Measurements from ENCODE around the gene PKIB. TPM values are rescaled to one million over a fixed set of nuclear protein-coding genes. Genes with fewer than 3 reads are reported as not detected.

The PKIB gene
- total and polyA plus RNA-seq, 2 of the 4 experiments (the other 2 are of a cell fraction): 6.3 to 13.1 TPM

DNA sequence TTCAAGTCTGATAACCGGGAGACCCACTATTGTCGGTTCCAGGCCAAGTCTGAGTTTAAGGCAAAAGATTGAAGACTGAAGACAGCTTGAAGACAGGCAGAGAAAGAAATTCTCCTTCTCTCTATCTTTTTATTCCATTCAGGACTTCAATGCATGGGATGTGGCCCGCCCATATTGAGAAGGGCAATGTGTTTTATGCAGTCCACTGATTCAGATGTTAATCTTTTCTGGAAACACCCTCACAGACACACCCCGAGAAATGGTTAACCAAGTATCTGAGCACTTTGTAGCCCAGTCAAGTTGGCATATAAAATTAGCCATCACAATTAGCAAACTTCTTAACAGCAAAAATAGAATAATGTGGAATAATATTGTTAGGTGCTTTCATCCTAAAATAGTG lies 93.9 kb downstream of the PKIB start:
- H3K4me1 ChIP-seq (ENCODE audit: control insufficient read depth, insufficient read depth, low read length): no peaks in the 10 kb centered on the region
- no peak overlapping the region for H4K91ac ChIP-seq (ENCODE audit: insufficient read depth, low read depth, low read length)
- H3K79me1 ChIP-seq (ENCODE audit: low read depth in 1 of 2, low read length in 2 of 2): no peaks in the 10 kb centered on the region
- no peak overlapping the region for H3K14ac ChIP-seq (replicated peaks; ENCODE audit: low read depth, low read length)
- H3K27me3 ChIP-seq (ENCODE audit: control insufficient read depth, insufficient read depth, low read length): no peaks in the 10 kb centered on the region
- H3K4ac ChIP-seq (ENCODE audit: low read depth, low read length): no peak overlapping the region
- no peaks in the 10 kb centered on the region for H3K9me1 ChIP-seq (ENCODE audit: insufficient read depth, low read length)
- dilution Hi-C loops (cut with HindIII; ENCODE audit: low sequenced_read_pairs, unreplicated experiment): no loop called here
- H3K27ac ChIP-seq (ENCODE audit: insufficient read depth, low read length): no peak overlapping the region
- H4K20me1 ChIP-seq (ENCODE audit: insufficient read depth, low read length): no peaks in the 10 kb centered on the region
- in situ Hi-C loops (cut with MboI; ENCODE audit: low sequenced_read_pairs): no loop called here
- intact Hi-C loops (cut with micrococcal nuclease): no loop called here
- CTCF ChIA-PET: no interaction called here
- H2AK9ac ChIP-seq (replicated peaks; ENCODE audit: low read depth, low read length, poor library complexity): no peak overlapping the region
- H3K9me3 ChIP-seq (ENCODE audit: control insufficient read depth, insufficient read depth, low read length): no peaks in the 10 kb centered on the region
- H3K9ac ChIP-seq (ENCODE audit: low read depth, low read length): no peak overlapping the region
- POLR2A ChIA-PET (ENCODE audit: unreplicated experiment): no interaction called here
- H2BK120ac ChIP-seq (ENCODE audit: low read depth, low read length): no peak overlapping the region
- DNase-seq (no peak), ATAC-seq (ENCODE audit: low read depth) (no peak)
- H3K36me3 ChIP-seq (ENCODE audit: control insufficient read depth, insufficient read depth, low read length): no peaks in the 10 kb centered on the region
- no peak overlapping the region for H3K56ac ChIP-seq (ENCODE audit: extremely low read depth, insufficient read depth, low read length)
- no peak overlapping the region for H4K8ac ChIP-seq (ENCODE audit: low read depth in 2 of 2, low read length in 2 of 2)
- no peak overlapping the region for H2AFZ ChIP-seq (replicated peaks; ENCODE audit: low read length, poor library complexity)
- no peak overlapping the region for H3K4me2 ChIP-seq (ENCODE audit: low read depth, low read length)
- no peak overlapping the region for H3K18ac ChIP-seq (ENCODE audit: low read depth, low read length)
- no CpG with 5 or more reads among the region's 4 CpGs for WGBS, 2 experiments (ENCODE audit: extremely low coverage in 2 of 2, insufficient read length in 1 of 2)
- H2BK5ac ChIP-seq (ENCODE audit: low read depth, low read length, poor library complexity, severe bottlenecking): no peak overlapping the region
- H4K5ac ChIP-seq (ENCODE audit: low read depth, low read length): no peak overlapping the region
- H3K23ac ChIP-seq (ENCODE audit: low read depth, low read length): no peak overlapping the region
- TF ChIP-seq, protein P1, sequence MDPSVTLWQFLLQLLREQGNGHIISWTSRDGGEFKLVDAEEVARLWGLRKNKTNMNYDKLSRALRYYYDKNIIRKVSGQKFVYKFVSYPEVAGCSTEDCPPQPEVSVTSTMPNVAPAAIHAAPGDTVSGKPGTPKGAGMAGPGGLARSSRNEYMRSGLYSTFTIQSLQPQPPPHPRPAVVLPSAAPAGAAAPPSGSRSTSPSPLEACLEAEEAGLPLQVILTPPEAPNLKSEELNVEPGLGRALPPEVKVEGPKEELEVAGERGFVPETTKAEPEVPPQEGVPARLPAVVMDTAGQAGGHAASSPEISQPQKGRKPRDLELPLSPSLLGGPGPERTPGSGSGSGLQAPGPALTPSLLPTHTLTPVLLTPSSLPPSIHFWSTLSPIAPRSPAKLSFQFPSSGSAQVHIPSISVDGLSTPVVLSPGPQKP (IDR thresholded peaks at IDR 0.05; ENCODE audit: borderline replicate concordance, low read depth, low read length): no peak
- no peak for TF ChIP-seq BHLHE40 (IDR thresholded peaks at IDR 0.05; ENCODE audit: low read depth, low read length)
- no peak for TF ChIP-seq POLR2A (IDR thresholded peaks at IDR 0.05; ENCODE audit: low read depth, low read length)
- TF ChIP-seq, protein P2, sequence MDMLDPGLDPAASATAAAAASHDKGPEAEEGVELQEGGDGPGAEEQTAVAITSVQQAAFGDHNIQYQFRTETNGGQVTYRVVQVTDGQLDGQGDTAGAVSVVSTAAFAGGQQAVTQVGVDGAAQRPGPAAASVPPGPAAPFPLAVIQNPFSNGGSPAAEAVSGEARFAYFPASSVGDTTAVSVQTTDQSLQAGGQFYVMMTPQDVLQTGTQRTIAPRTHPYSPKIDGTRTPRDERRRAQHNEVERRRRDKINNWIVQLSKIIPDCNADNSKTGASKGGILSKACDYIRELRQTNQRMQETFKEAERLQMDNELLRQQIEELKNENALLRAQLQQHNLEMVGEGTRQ (IDR thresholded peaks at IDR 0.05; ENCODE audit: low read depth, low read length): no peak
- no peak for TF ChIP-seq MAFK (IDR thresholded peaks at IDR 0.05; ENCODE audit: low read depth, low read length)
- no TSS peak for BruUV-seq (replicated peaks)
- H2BK15ac ChIP-seq (ENCODE audit: low read depth, low read length): no peak overlapping the region
- H3K4me3 ChIP-seq (ENCODE audit: insufficient read depth, low read depth, low read length): no peak overlapping the region
- H2AK5ac ChIP-seq (ENCODE audit: low read depth, low read length): no peak overlapping the region
- no peak overlapping the region for H2BK20ac ChIP-seq (ENCODE audit: low read depth, low read length)

Measured in IMR-90 (cell line).